ENCODE data around the gene FARSA.

Gene FARSA

DNA sequence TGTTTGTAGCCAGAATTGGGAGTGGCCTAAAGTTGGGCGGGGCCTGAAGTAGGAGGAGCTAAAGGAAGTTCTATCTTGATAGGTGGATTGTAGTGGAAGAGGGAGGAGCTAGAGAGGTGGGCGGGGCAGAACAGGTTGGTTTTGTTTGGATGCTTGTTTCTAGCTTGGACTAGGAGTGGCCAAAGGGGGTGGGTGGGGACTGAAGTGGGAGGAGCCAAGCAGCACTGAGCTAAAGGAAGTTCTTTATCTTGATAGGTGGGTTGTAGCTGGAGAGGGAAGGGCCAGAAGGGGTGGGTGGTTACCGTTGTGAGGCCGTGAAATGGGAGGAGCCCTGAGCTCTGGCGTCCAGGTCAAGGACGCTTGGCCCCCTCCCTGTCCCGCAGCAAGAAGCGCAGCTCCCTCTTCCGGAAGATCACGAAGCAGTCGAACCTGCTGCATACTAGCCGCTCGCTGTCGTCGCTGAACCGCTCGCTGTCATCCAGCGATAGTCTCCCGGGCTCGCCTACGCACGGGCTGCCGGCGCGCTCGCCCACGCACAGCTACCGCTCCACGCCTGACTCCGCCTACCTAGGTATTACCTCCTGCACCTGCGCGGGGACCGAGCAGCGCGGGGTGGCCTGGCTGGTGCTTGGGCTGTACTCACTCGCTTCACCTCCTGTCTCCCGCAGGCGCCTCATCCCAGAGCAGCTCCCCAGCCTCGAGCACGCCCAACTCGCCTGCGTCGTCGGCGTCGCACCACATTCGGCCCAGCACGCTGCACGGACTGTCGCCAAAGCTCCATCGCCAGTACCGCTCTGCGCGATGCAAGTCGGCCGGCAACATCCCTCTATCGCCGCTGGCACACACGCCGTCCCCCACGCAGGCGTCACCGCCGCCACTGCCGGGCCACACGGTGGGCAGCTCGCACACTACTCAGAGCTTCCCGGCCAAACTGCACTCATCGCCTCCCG lies 60.3 kb downstream of the FARSA start:
- H3K27me3 ChIP-seq (ENCODE audit: insufficient read depth, low read depth), result no peaks in the 10 kb centered on the region
- H3K9ac ChIP-seq, result no peak overlapping the region
- no peak overlapping the region for H3K27ac ChIP-seq
- H3K36me3 ChIP-seq (ENCODE audit: insufficient read depth), result no peaks in the 10 kb centered on the region
- H2AFZ ChIP-seq (ENCODE audit: low read depth), result no peak overlapping the region
- no peak overlapping the region for H3K4me3 ChIP-seq (IDR thresholded peaks at IDR 0.05; ENCODE audit: insufficient read depth, low read depth, low read length)
- no peaks in the 10 kb centered on the region for H3K4me1 ChIP-seq (ENCODE audit: low read depth, poor library complexity, severe bottlenecking)
- H3K4me2 ChIP-seq, result no peak overlapping the region
- H3K79me2 ChIP-seq (ENCODE audit: insufficient read depth, low read depth), result no peaks in the 10 kb centered on the region
- no peak for TF ChIP-seq CTCF (conservative IDR thresholded peaks at IDR 0.05; ENCODE audit: low read depth, low read length)
- no peaks in the 10 kb centered on the region for H4K20me1 ChIP-seq (ENCODE audit: insufficient read depth)
